Smooth muscle cell (in vitro differentiated cells): ENCODE measurements around the gene TPM4. TPM values are rescaled to one million over a fixed set of nuclear protein-coding genes. Genes with fewer than 3 reads are reported as not detected.

Experiments
- DNase-seq: peaks from one replicate; lab custom pipeline; 2025; ENCODE audit not compliant: unreplicated experiment; lab: John Stamatoyannopoulos, UW
- H2AFZ ChIP-seq: fragments of 200-600 bp; sonication (generic); 2 replicates; pipeline ENCODE4 v1.6.0; 2016; ENCODE audit warnings: antibody characterized with exemption, low read depth, mild to moderate bottlenecking
- H3F3A ChIP-seq: fragments of 200-600 bp; sonication (generic); 2 replicates; pipeline ENCODE4 v1.6.0; 2017; ENCODE audit warnings: antibody characterized with exemption, low read depth
- H3K27ac ChIP-seq: fragments of 200-600 bp; sonication (generic); 2 replicates; pipeline ENCODE4 v1.5.1; 2016; ENCODE audit warnings: low read depth, mild to moderate bottlenecking
- H3K27me3 ChIP-seq: fragments of 200-600 bp; sonication (generic); 2 replicates; pipeline ENCODE4 v1.6.1; 2016; ENCODE audit warnings: low read depth, mild to moderate bottlenecking
- H3K36me3 ChIP-seq: fragments of 200-600 bp; sonication (generic); 2 replicates; pipeline ENCODE4 v1.5.1; 2016; ENCODE audit warnings: low read depth
- H3K4me1 ChIP-seq: fragments of 200-600 bp; sonication (generic); 2 replicates; pipeline ENCODE4 v1.5.1; 2016; ENCODE audit warnings: low read depth
- H3K4me2 ChIP-seq: fragments of 200-600 bp; sonication (generic); 2 replicates; pipeline ENCODE4 v1.6.0; 2016; ENCODE audit warnings: mild to moderate bottlenecking
- H3K4me3 ChIP-seq: fragments of 200-600 bp; sonication (generic); 2 replicates; pipeline ENCODE4 v1.5.1; 2016; ENCODE audit warnings: mild to moderate bottlenecking
- H3K79me2 ChIP-seq: fragments of 200-600 bp; sonication (generic); 2 replicates; pipeline ENCODE4 v1.6.0; 2016; ENCODE audit warnings: low read depth, mild to moderate bottlenecking
- H3K9ac ChIP-seq: fragments of 200-600 bp; sonication (generic); 2 replicates; pipeline ENCODE4 v1.6.0; 2016; ENCODE audit warnings: low read depth
- H3K9me3 ChIP-seq: fragments of 200-600 bp; sonication (generic); replicated peaks from 2 replicates; pipeline ENCODE4 v1.5.1; 2016; ENCODE audit warnings: low read depth
- H4K20me1 ChIP-seq: fragments of 200-600 bp; sonication (generic); 2 replicates; pipeline ENCODE4 v1.6.0; 2016; ENCODE audit warnings: low read depth
- WGBS: methylation state at CpG from one replicate; pipeline ENCODE4 v1.1.7; 2016; ENCODE audit warnings: low lambda C conversion rate; 5-methylcytosine and 5-hydroxymethylcytosine counted together
- polyA plus RNA-seq: library from polyadenylated mRNA; unstranded; fragments of >200 nt; fragmentation: Nextera tagmentation; extraction: Ambion mirVana; gene quantifications from 2 replicates; pipeline ENCODE4 v1.2.1, GENCODE V29; 2016
- total RNA-seq: library from RNA; depleted of rRNA; stranded (reverse); fragments of >200 nt; gene quantifications from 2 replicates; pipeline ENCODE4 v1.2.3, GENCODE V29; 2014
- TF ChIP-seq, protein P1 (sequence below): fragments of 200-600 bp; sonication (generic); IDR thresholded peaks from 2 replicates; pipeline ENCODE4 v1.5.1; 2017; ENCODE audit warnings: borderline replicate concordance, mild to moderate bottlenecking, antibody characterized with exemption; ENCODE audit not compliant: insufficient read depth, poor library complexity, severe bottlenecking

TPM4 gene
- total and polyA plus RNA-seq, 2 experiments from 2014 or later: 1,070 to 1,074 TPM

DNA sequence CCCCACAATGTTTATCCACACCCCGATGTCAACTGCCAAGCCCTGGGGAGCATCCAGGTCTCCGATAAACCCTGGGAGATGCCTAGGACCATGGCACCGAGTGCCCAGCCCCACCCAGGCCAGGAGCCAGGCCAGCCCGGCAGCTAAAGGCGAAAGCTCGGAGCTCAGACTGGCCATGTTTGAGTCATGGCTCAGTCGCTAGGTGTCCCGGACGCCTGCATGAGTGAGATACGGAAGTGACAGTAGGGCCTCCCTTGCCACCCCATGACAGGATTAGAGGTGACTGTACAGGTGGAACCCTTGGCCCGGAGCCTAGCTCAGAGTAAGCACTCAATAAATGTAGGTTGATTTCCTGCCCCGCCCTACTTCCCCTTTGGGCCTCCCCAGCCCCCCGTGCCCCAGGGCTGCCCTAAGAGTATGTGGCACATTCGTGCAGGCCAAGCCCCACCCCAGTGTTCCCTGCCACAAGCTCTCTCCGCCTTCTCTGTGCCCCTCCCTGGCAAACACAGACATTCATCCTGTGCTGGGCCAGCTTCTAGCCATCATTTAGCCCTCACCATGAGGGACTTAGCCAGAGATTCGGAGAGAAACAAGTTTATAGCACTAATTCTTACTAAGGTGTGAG, 5.8 kb upstream of the TPM4 start:
- H3K4me1 ChIP-seq: no peaks in the 10 kb centered on the region
- H3K4me3 ChIP-seq: no peak overlapping the region
- DNase-seq: no peak
- H2AFZ ChIP-seq: no peak overlapping the region
- TF ChIP-seq, protein P1, sequence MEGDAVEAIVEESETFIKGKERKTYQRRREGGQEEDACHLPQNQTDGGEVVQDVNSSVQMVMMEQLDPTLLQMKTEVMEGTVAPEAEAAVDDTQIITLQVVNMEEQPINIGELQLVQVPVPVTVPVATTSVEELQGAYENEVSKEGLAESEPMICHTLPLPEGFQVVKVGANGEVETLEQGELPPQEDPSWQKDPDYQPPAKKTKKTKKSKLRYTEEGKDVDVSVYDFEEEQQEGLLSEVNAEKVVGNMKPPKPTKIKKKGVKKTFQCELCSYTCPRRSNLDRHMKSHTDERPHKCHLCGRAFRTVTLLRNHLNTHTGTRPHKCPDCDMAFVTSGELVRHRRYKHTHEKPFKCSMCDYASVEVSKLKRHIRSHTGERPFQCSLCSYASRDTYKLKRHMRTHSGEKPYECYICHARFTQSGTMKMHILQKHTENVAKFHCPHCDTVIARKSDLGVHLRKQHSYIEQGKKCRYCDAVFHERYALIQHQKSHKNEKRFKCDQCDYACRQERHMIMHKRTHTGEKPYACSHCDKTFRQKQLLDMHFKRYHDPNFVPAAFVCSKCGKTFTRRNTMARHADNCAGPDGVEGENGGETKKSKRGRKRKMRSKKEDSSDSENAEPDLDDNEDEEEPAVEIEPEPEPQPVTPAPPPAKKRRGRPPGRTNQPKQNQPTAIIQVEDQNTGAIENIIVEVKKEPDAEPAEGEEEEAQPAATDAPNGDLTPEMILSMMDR: no peak
- peaks cover 12% of the 10 kb centered on the region for H3F3A ChIP-seq
- no peak overlapping the region for H3K4me2 ChIP-seq
- 94% methylated on average over 15 of the region's 16 CpGs for WGBS
- no peaks in the 10 kb centered on the region for H4K20me1 ChIP-seq
- no peak overlapping the region for H3K9ac ChIP-seq
- no peaks in the 10 kb centered on the region for H3K27me3 ChIP-seq
- H3K79me2 ChIP-seq: peaks cover 4% of the 10 kb centered on the region
- no peak overlapping the region for H3K27ac ChIP-seq
- H3K36me3 ChIP-seq: no peaks in the 10 kb centered on the region
- no peaks in the 10 kb centered on the region for H3K9me3 ChIP-seq

DNA sequence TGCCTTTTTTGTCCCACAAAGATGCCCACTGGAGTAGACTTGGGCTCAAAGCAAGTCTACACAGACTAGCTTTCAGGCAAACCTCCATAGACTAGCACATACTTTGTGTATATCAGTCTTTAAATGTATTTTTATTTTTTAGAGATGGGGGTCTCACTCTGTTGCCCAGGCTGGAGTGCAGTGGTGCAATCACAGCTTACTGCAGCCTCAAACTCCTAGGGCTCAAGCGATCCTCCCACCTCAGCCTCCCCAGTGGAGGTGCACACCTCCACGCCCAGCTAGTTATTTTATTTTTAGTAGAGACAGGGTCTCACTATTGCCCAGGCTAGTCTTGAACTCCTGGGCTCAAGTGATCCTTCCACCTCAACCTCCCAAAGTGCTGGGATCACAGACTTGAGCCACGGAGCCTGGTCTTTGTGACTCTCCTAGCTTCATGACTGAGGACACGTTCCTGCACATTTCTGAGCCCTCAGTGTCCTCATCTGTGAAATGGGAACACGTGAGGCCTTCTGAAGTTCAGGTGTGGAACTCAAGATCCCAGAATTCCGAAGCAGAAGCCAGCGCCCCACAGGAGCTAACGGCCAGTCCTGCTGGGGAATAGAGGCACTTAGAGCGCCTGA, 5.1 kb upstream of the TPM4 start:
- Histone ChIP-seq H3K9me3 (no peaks in the 10 kb centered on the region), H3K27me3 (no peaks in the 10 kb centered on the region), H3K79me2 (peaks cover 5% of the 10 kb centered on the region), H3K4me3 (no peak overlapping the region), H3K27ac (no peak overlapping the region), H3K36me3 (no peaks in the 10 kb centered on the region), H3K4me1 (no peaks in the 10 kb centered on the region), H3K4me2 (no peak overlapping the region), H4K20me1 (no peaks in the 10 kb centered on the region), H3K9ac (no peak overlapping the region), H2AFZ (no peak overlapping the region), H3F3A (peaks cover 13% of the 10 kb centered on the region)
- DNase-seq: no peak
- TF ChIP-seq, protein P1: no peak
- WGBS: 94% methylated on average over 9 of the region's 9 CpGs

DNA sequence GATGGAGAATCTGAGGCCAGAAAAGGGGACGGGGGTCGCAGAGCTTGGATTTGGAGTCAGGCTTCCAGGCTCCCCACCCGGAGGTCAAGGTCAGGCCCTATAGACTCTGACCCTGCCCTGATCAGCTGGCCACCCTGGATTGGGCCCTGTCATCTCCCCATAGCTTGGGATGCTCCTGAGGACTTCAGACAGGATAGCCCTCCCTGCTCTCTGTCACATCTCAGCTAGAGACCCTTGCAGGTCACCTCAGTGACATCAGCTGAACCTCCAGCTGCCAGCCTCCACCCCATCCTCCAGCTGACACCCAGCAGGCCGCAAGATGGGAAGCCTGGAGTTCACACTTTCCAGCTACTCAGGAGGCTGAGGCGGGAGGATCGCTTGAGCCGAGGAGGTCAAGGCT, 2.8 kb upstream of the TPM4 start:
- Histone ChIP-seq H3K27me3 (no peaks in the 10 kb centered on the region), H3K4me3 (no peak overlapping the region), H3K4me2 (no peak overlapping the region), H2AFZ (no peak overlapping the region), H3K4me1 (peaks cover 2% of the 10 kb centered on the region), H3K79me2 (peaks cover 26% of the 10 kb centered on the region), H4K20me1 (peaks cover 16% of the 10 kb centered on the region), H3K9me3 (no peaks in the 10 kb centered on the region), H3K27ac (no peak overlapping the region), H3K9ac (no peak overlapping the region), H3K36me3 (no peaks in the 10 kb centered on the region), H3F3A (peaks cover 26% of the 10 kb centered on the region)
- TF ChIP-seq, protein P1: no peak
- no peak for DNase-seq
- WGBS: 93% methylated on average over 7 of the region's 7 CpGs

DNA sequence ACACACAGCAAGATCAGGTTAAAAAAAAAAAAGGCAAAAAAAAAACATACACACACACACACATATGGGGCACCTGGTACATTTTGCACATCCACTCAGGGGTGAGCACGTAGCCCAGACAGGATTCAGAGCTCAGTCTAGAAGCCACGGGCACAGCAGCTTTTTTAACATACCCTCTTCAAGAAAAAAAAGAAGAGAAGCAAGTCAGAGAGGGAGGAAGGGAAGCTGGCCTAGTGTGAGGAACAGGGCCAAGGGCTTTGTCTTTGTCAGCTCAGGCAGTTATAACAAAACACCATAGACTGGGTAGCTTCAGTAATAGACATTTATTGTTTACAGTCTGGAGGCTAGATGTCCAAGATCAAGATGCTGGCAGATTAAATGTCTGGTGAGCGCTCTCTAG, 2.3 kb upstream of the TPM4 start:
- Histone ChIP-seq H3K36me3 (no peaks in the 10 kb centered on the region), H3K4me3 (no peak overlapping the region), H4K20me1 (peaks cover 21% of the 10 kb centered on the region), H2AFZ (no peak overlapping the region), H3K79me2 (peaks cover 32% of the 10 kb centered on the region), H3K4me2 (no peak overlapping the region), H3K27ac (peak overlapping the region; percentile 57), H3K27me3 (no peaks in the 10 kb centered on the region), H3F3A (peaks cover 27% of the 10 kb centered on the region), H3K9ac (no peak overlapping the region), H3K4me1 (peaks cover 7% of the 10 kb centered on the region), H3K9me3 (no peaks in the 10 kb centered on the region)
- 67% methylated on average over 3 of the region's 3 CpGs for WGBS
- no peak for DNase-seq
- TF ChIP-seq, protein P1: no peak
